K562 (cell line): ENCODE results near the gene NIPBL. TPM values are rescaled to one million over a fixed set of nuclear protein-coding genes. Genes with fewer than 3 reads are reported as not detected.

ENCODE experiments used
- HDAC6 ChIP-seq: IDR thresholded peaks from 2 replicates; pipeline ENCODE4 v1.6.1; 2012; ENCODE audit warnings: low read depth, mild to moderate bottlenecking, control low read depth, inconsistent platforms, low read length, moderate library complexity
- IRF1 ChIP-seq: sonication (generic); formaldehyde crosslinking; IDR thresholded peaks from 2 replicates; pipeline ENCODE4 v1.8.0; 2022; ENCODE audit warnings: missing genetic modification reagents, mild to moderate bottlenecking, borderline replicate concordance
- JUN ChIP-seq, 2 experiments: sonication (generic) in 1 of 2; formaldehyde crosslinking in 1 of 2; IDR thresholded peaks; 2 replicates each; pipeline versions ENCODE4 v1.6.1 to v1.8.0; 2012 to 2022; ENCODE audit warnings: borderline replicate concordance in 2 of 2, mild to moderate bottlenecking in 2 of 2, improper control_type of control experiment in 1 of 2, low read depth in 1 of 2, low read length in 1 of 2, missing genetic modification reagents in 1 of 2
- L3MBTL2 ChIP-seq: fragments of 450-650 bp; IDR thresholded peaks from 2 replicates; pipeline ENCODE4 v1.6.1; 2016; ENCODE audit warnings: mild to moderate bottlenecking, moderate library complexity
- SMARCA5 ChIP-seq: fragments of 450-650 bp; IDR thresholded peaks from 2 replicates; pipeline ENCODE4 v1.6.1; 2016
- ZBTB7A ChIP-seq: IDR thresholded peaks from 2 replicates; pipeline ENCODE4 v1.6.1; 2011; ENCODE audit warnings: low read depth, mild to moderate bottlenecking, low read length, moderate library complexity, borderline replicate concordance; ENCODE audit not compliant: control insufficient read depth
- ZNF644 ChIP-seq: fragments of 200-800 bp; sonication (Bioruptor generic); IDR thresholded peaks from 2 replicates; pipeline ENCODE4 v1.6.1; 2016; ENCODE audit warnings: low read depth, missing genetic modification characterization, missing compliant biosample characterization
- ZNF695 ChIP-seq: fragments of 450-650 bp; formaldehyde crosslinking; IDR thresholded peaks from 2 replicates; pipeline ENCODE4 v1.4.0; 2020; ENCODE audit warnings: mild to moderate bottlenecking, moderate library complexity
- polyA plus RNA-seq, 8 experiments: library from polyadenylated mRNA; depleted of rRNA in 4 of 8; stranded (reverse) in 5 of 8; unstranded in 3 of 8; fragments of >200 nt; fragmentation: Nextera tagmentation in 2 of 8; fragmentation: Illumina TruSeq in 1 of 8; extraction: Ambion mirVana in 2 of 8; extraction: Trizol in 1 of 8; gene quantifications; 2 replicates each; pipeline versions ENCODE4 v1.2.1 to v1.2.3, GENCODE V29; 2011 to 2014; ENCODE audit warnings: inconsistent platforms in 1 of 8, missing spikeins in 1 of 8
- total RNA-seq, 7 experiments: library from RNA; depleted of rRNA in 6 of 7; stranded (reverse); fragments of >200 nt in 6 of 7; fragmentation: Illumina TruSeq in 2 of 7; extraction: Trizol in 2 of 7; gene quantifications; 2 replicates each; pipeline versions ENCODE4 v1.2.1 to v1.2.3, GENCODE V29; 2011 to 2021; ENCODE audit warnings: low replicate concordance in 1 of 7
- TF ChIP-seq, protein P1 (sequence below): sonication (generic); formaldehyde crosslinking; IDR thresholded peaks from 2 replicates; pipeline ENCODE4 v1.8.1; 2023; ENCODE audit warnings: missing genetic modification reagents, mild to moderate bottlenecking, borderline replicate concordance
- TF ChIP-seq, protein P2 (sequence below), 3 experiments: fragments of 200-800 bp in 1 of 3; sonication (Bioruptor generic) in 1 of 3; sonication (generic) in 1 of 3; formaldehyde crosslinking in 1 of 3; IDR thresholded peaks; 2 replicates each; pipeline versions ENCODE4 v1.6.1 to v1.8.0; 2016 to 2022; ENCODE audit warnings: mild to moderate bottlenecking in 2 of 3, missing compliant biosample characterization in 2 of 3, missing genetic modification characterization in 2 of 3, missing genetic modification reagents in 1 of 3
- TF ChIP-seq, protein P3 (sequence below): fragments of 450-650 bp; formaldehyde crosslinking; IDR thresholded peaks from 2 replicates; pipeline ENCODE4 v1.4.0; 2020; ENCODE audit warnings: mild to moderate bottlenecking, moderate library complexity
- TF ChIP-seq, protein P4 (sequence below), 3 experiments: IDR thresholded peaks in 2 of 3; conservative IDR thresholded peaks in 1 of 3; 2 replicates each; pipeline ENCODE4 v1.5.1; 2011 to 2012; ENCODE audit warnings: low read length in 3 of 3, mild to moderate bottlenecking in 3 of 3, control low read depth in 2 of 3, improper control_type of control experiment in 1 of 3, inconsistent platforms in 1 of 3, low read depth in 1 of 3, mixed read lengths in 1 of 3, moderate library complexity in 1 of 3; ENCODE audit not compliant: insufficient read depth in 2 of 3
- TF ChIP-seq, protein P5 (sequence below): sonication (generic); formaldehyde crosslinking; IDR thresholded peaks from 2 replicates; pipeline ENCODE4 v1.8.0; 2022; ENCODE audit warnings: mild to moderate bottlenecking, missing genetic modification reagents

Gene NIPBL
- total and polyA plus RNA-seq, 9 of the 15 experiments (the other 6 are each of a cell fraction or from before 2014, with no cell fraction given) = 12.9 to 56.7 (median 38.9) TPM

- TF ChIP-seq, protein P1, sequence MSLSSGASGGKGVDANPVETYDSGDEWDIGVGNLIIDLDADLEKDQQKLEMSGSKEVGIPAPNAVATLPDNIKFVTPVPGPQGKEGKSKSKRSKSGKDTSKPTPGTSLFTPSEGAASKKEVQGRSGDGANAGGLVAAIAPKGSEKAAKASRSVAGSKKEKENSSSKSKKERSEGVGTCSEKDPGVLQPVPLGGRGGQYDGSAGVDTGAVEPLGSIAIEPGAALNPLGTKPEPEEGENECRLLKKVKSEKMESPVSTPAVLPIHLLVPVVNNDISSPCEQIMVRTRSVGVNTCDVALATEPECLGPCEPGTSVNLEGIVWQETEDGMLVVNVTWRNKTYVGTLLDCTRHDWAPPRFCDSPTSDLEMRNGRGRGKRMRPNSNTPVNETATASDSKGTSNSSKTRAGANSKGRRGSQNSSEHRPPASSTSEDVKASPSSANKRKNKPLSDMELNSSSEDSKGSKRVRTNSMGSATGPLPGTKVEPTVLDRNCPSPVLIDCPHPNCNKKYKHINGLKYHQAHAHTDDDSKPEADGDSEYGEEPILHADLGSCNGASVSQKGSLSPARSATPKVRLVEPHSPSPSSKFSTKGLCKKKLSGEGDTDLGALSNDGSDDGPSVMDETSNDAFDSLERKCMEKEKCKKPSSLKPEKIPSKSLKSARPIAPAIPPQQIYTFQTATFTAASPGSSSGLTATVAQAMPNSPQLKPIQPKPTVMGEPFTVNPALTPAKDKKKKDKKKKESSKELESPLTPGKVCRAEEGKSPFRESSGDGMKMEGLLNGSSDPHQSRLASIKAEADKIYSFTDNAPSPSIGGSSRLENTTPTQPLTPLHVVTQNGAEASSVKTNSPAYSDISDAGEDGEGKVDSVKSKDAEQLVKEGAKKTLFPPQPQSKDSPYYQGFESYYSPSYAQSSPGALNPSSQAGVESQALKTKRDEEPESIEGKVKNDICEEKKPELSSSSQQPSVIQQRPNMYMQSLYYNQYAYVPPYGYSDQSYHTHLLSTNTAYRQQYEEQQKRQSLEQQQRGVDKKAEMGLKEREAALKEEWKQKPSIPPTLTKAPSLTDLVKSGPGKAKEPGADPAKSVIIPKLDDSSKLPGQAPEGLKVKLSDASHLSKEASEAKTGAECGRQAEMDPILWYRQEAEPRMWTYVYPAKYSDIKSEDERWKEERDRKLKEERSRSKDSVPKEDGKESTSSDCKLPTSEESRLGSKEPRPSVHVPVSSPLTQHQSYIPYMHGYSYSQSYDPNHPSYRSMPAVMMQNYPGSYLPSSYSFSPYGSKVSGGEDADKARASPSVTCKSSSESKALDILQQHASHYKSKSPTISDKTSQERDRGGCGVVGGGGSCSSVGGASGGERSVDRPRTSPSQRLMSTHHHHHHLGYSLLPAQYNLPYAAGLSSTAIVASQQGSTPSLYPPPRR (CRISPR knock-in tag) = no peak
- TF ChIP-seq L3MBTL2 = 0 out of 2 replicates have a peak, but pooled peaks have one; percentile 29
- 0 out of 2 replicates have a peak, but pooled peaks have one; percentile 38 for TF ChIP-seq SMARCA5
- no peak for TF ChIP-seq ZNF695
- TF ChIP-seq IRF1 (CRISPR knock-in tag) = no peak
- TF ChIP-seq ZBTB7A = peak; percentile 39; the same call in 1 of the 2 replicates
- TF ChIP-seq, protein P2, sequence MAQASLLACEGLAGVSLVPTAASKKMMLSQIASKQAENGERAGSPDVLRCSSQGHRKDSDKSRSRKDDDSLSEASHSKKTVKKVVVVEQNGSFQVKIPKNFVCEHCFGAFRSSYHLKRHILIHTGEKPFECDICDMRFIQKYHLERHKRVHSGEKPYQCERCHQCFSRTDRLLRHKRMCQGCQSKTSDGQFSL (CRISPR knock-in tag; IDR thresholded peaks at IDR 0.05) = no peak
- TF ChIP-seq, protein P2 (tag; IDR thresholded peaks at IDR 0.05) = no peak
- TF ChIP-seq, protein P3, sequence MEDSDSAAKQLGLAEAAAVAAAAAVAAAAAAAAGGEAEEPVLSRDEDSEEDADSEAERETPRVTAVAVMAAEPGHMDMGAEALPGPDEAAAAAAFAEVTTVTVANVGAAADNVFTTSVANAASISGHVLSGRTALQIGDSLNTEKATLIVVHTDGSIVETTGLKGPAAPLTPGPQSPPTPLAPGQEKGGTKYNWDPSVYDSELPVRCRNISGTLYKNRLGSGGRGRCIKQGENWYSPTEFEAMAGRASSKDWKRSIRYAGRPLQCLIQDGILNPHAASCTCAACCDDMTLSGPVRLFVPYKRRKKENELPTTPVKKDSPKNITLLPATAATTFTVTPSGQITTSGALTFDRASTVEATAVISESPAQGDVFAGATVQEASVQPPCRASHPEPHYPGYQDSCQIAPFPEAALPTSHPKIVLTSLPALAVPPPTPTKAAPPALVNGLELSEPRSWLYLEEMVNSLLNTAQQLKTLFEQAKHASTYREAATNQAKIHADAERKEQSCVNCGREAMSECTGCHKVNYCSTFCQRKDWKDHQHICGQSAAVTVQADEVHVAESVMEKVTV (CRISPR knock-in tag) = 0 out of 2 replicates have a peak, but pooled peaks have one; percentile 10
- TF ChIP-seq, protein P4, sequence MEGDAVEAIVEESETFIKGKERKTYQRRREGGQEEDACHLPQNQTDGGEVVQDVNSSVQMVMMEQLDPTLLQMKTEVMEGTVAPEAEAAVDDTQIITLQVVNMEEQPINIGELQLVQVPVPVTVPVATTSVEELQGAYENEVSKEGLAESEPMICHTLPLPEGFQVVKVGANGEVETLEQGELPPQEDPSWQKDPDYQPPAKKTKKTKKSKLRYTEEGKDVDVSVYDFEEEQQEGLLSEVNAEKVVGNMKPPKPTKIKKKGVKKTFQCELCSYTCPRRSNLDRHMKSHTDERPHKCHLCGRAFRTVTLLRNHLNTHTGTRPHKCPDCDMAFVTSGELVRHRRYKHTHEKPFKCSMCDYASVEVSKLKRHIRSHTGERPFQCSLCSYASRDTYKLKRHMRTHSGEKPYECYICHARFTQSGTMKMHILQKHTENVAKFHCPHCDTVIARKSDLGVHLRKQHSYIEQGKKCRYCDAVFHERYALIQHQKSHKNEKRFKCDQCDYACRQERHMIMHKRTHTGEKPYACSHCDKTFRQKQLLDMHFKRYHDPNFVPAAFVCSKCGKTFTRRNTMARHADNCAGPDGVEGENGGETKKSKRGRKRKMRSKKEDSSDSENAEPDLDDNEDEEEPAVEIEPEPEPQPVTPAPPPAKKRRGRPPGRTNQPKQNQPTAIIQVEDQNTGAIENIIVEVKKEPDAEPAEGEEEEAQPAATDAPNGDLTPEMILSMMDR (IDR thresholded peaks at IDR 0.05 in 2 of 3, conservative IDR thresholded peaks at IDR 0.05 in 1 of 3; ENCODE audit: insufficient read depth in 2 of 3, low read depth in 1 of 3, low read length in 3 of 3) = peak; percentile 71 to 82 (median 82)
- TF ChIP-seq ZNF644 = no peak
- TF ChIP-seq JUN (IDR thresholded peaks at IDR 0.05; ENCODE audit: borderline replicate concordance, low read depth, low read length) = 0 out of 2 replicates have a peak, but pooled peaks have one; percentile 35
- TF ChIP-seq JUN (CRISPR knock-in tag; IDR thresholded peaks at IDR 0.05; ENCODE audit: borderline replicate concordance) = no peak
- TF ChIP-seq HDAC6 = no peak
- TF ChIP-seq, protein P5, sequence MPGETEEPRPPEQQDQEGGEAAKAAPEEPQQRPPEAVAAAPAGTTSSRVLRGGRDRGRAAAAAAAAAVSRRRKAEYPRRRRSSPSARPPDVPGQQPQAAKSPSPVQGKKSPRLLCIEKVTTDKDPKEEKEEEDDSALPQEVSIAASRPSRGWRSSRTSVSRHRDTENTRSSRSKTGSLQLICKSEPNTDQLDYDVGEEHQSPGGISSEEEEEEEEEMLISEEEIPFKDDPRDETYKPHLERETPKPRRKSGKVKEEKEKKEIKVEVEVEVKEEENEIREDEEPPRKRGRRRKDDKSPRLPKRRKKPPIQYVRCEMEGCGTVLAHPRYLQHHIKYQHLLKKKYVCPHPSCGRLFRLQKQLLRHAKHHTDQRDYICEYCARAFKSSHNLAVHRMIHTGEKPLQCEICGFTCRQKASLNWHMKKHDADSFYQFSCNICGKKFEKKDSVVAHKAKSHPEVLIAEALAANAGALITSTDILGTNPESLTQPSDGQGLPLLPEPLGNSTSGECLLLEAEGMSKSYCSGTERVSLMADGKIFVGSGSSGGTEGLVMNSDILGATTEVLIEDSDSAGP = no peak
Measured at GRCh38 chr5:36875790-36876298, 725 bp upstream of the NIPBL start (continued).
